ENCODE results near the gene GRK5. TPM values are rescaled to one million over a fixed set of nuclear protein-coding genes. Genes with fewer than 3 reads are reported as not detected.

Gene GRK5
- total and polyA plus RNA-seq, 9 of the 15 experiments (the other 6 are each of a cell fraction or from before 2014, with no cell fraction given) = 0.46 to 0.83 (median 0.67) TPM; not detected in 2

- peak in 1 of 2 experiments; percentile 76; a peak in 1 of 4 replicates for TF ChIP-seq RCOR1 (IDR thresholded peaks at IDR 0.05; ENCODE audit: borderline replicate concordance in 1 of 2, low read depth in 2 of 2, low read length in 2 of 2)
- no peak for TF ChIP-seq VEZF1 (CRISPR knock-in tag; IDR thresholded peaks at IDR 0.05)
- TF ChIP-seq TAL1 (IDR thresholded peaks at IDR 0.05) = peak; percentile 69
- TF ChIP-seq MXI1 (IDR thresholded peaks at IDR 0.05; ENCODE audit: low read depth, low read length) = no peak
- no peak for TF ChIP-seq RAD51 (IDR thresholded peaks at IDR 0.05; ENCODE audit: borderline replicate concordance, low read depth)
Measured at GRCh38 chr10:119495545-119495944, 288.2 kb downstream of the GRK5 start (continued).

GRCh38 chr10:119496273-119496672 lies 288.9 kb downstream of the GRK5 start:
- Histone ChIP-seq H2AFZ (ENCODE audit: low read depth, low read length) (no peak overlapping the region), H4K20me1 (replicated peaks; ENCODE audit: control insufficient read depth, insufficient read depth, low read length) (no peaks in the 10 kb centered on the region), H3K9me3 (replicated peaks; ENCODE audit: control insufficient read depth, insufficient read depth, low read depth, low read length) (no peaks in the 10 kb centered on the region), H3K4me3 (no peak overlapping the region), H3K9ac (ENCODE audit: insufficient read depth in 1 of 2, low read depth in 2 of 2, low read length in 2 of 2) (no peak overlapping the region), H3K9me1 (ENCODE audit: control insufficient read depth, insufficient read depth, low read length) (no peaks in the 10 kb centered on the region), H3K79me2 (ENCODE audit: control insufficient read depth, insufficient read depth, low read length) (no peaks in the 10 kb centered on the region), H3K4me1 (replicated peaks in 1 of 2; ENCODE audit: control insufficient read depth in 2 of 2, insufficient read depth in 2 of 2, low read length in 2 of 2) (no peaks in the 10 kb centered on the region; a peak in 1 of 5 replicates), H3K36me3 (ENCODE audit: control insufficient read depth, insufficient read depth, low read length) (peaks cover 22% of the 10 kb centered on the region; the same call in 2 of the 3 replicates), H3K4me2 (ENCODE audit: insufficient read depth, low read length) (no peak overlapping the region), H3K27ac (ENCODE audit: extremely low read depth, low read depth, low read length) (no peak overlapping the region), H3K27me3 (ENCODE audit: control insufficient read depth in 2 of 2, insufficient read depth in 2 of 2, low read length in 2 of 2) (no peaks in the 10 kb centered on the region)
- ChIA-PET CTCF (ENCODE audit: low intra/inter-chr PET ratio) (no interaction called here), POLR2A (no interaction called here)
- intact Hi-C loops (cut with micrococcal nuclease) = loop anchor here (5.0 kb wide), 1 partner anchor 46 kb away; the partner anchor contains the start of gene RGS10
- BruUV-seq (replicated peaks) = no TSS peak
- no peak for DNase-seq (ENCODE audit: extremely low read depth in 1 of 4, low spot score in 3 of 4)
- WGBS (ENCODE audit: insufficient coverage, low coverage, missing lambda C conversion rate) = 65% methylated on average over 5 of the region's 7 CpGs
- no peak for FAIRE-seq
- TF ChIP-seq CREM (IDR thresholded peaks at IDR 0.05; ENCODE audit: low read depth) = no peak
- no peak for TF ChIP-seq ZFP30 (CRISPR knock-in tag; IDR thresholded peaks at IDR 0.05; ENCODE audit: borderline replicate concordance)
- no peak for TF ChIP-seq KLF6 (CRISPR knock-in tag; IDR thresholded peaks at IDR 0.05; ENCODE audit: borderline replicate concordance)
- no peak for TF ChIP-seq NR1H2 (CRISPR knock-in tag; IDR thresholded peaks at IDR 0.05)
- no peak for TF ChIP-seq ZNF184 (CRISPR knock-in tag; IDR thresholded peaks at IDR 0.05)
- TF ChIP-seq POLR3A (IDR thresholded peaks at IDR 0.05; ENCODE audit: borderline replicate concordance, extremely low read depth, insufficient read depth, insufficient read length) = no peak
- no peak for TF ChIP-seq TCFL5 (CRISPR knock-in tag; conservative IDR thresholded peaks at IDR 0.05)
- TF ChIP-seq MCM7 (IDR thresholded peaks at IDR 0.05) = no peak
- no peak for TF ChIP-seq HOXB6 (CRISPR knock-in tag; IDR thresholded peaks at IDR 0.05; ENCODE audit: borderline replicate concordance)
- TF ChIP-seq CREBBP (IDR thresholded peaks at IDR 0.05; ENCODE audit: low read depth, low read length) = no peak
- no peak for TF ChIP-seq PHTF2 (CRISPR knock-in tag; IDR thresholded peaks at IDR 0.05)
- in situ Hi-C loops (cut with MboI) = no loop called here
- no peak for ATAC-seq

Data from K562 (cell line).